Neural cell (in vitro differentiated cells): ENCODE measurements around the gene ENAH. TPM values are rescaled to one million over a fixed set of nuclear protein-coding genes. Genes with fewer than 3 reads are reported as not detected.

Experiments
- H2AFZ ChIP-seq: fragments of 200-600, 300-800 bp; sonication (generic), shearing (Covaris generic); 2 replicates; pipeline ENCODE4 v1.6.0; 2014; ENCODE audit warnings: low read depth, mild to moderate bottlenecking, antibody characterized with exemption, low read length, moderate library complexity
- H3F3A ChIP-seq: fragments of 200-600 bp; shearing (Covaris generic); 2 replicates; pipeline ENCODE4 v1.6.1; 2016; ENCODE audit warnings: mild to moderate bottlenecking, moderate library complexity, mixed read lengths, antibody characterized with exemption, low read length; ENCODE audit not compliant: insufficient read depth, poor library complexity, severe bottlenecking
- H3K27ac ChIP-seq: fragments of 200-600, 300-800 bp; sonication (generic), shearing (Covaris generic); 2 replicates; pipeline ENCODE4 v1.5.1; 2014; ENCODE audit warnings: mild to moderate bottlenecking, low read length, moderate library complexity
- H3K27me3 ChIP-seq: fragments of 300-800, 200-600 bp; sonication (generic), shearing (Covaris generic); 2 replicates; pipeline ENCODE4 v1.6.0; 2014; ENCODE audit warnings: mild to moderate bottlenecking, low read depth, low read length, moderate library complexity; ENCODE audit not compliant: insufficient read depth
- H3K36me3 ChIP-seq: fragments of 300-800, 200-600 bp; sonication (generic), shearing (Covaris generic); 2 replicates; pipeline ENCODE4 v1.5.1; 2014; ENCODE audit warnings: mild to moderate bottlenecking, antibody characterized with exemption, low read length, moderate library complexity; ENCODE audit not compliant: insufficient read depth
- H3K4me2 ChIP-seq: fragments of 300-800, 200-600 bp; sonication (generic), shearing (Covaris generic); 2 replicates; pipeline ENCODE4 v1.6.0; 2014; ENCODE audit warnings: mild to moderate bottlenecking, low read length
- H3K4me3 ChIP-seq: fragments of 300-800, 200-600 bp; sonication (generic), shearing (Covaris generic); 2 replicates; pipeline ENCODE4 v1.5.1; 2014; ENCODE audit warnings: mild to moderate bottlenecking, low read length, moderate library complexity
- H3K79me2 ChIP-seq: fragments of 200-600 bp; shearing (Covaris generic); replicated peaks from 2 replicates; pipeline ENCODE4 v1.6.0; 2014; ENCODE audit warnings: mild to moderate bottlenecking, low read length, moderate library complexity; ENCODE audit not compliant: insufficient read depth
- H3K9ac ChIP-seq: fragments of 300-800, 200-600 bp; sonication (generic), shearing (Covaris generic); 2 replicates; pipeline ENCODE4 v1.6.1; 2016; ENCODE audit warnings: mild to moderate bottlenecking, low read length, mixed read lengths
- H3K9me2 ChIP-seq: fragments of 200-600 bp; shearing (Covaris generic); 2 replicates; pipeline ENCODE4 v1.6.1; 2016; ENCODE audit warnings: mild to moderate bottlenecking, low read length, mixed read lengths; ENCODE audit not compliant: insufficient read depth
- H3K9me3 ChIP-seq: fragments of 200-600, 300-800 bp; sonication (generic), shearing (Covaris generic); 2 replicates; pipeline ENCODE4 v1.6.1; 2016; ENCODE audit warnings: mild to moderate bottlenecking, mixed run types, low read length, moderate library complexity, mixed read lengths
- H4K20me1 ChIP-seq: fragments of 200-600 bp; shearing (Covaris generic); 2 replicates; pipeline ENCODE4 v1.6.1; 2016; ENCODE audit warnings: mild to moderate bottlenecking, mixed run types; ENCODE audit not compliant: insufficient read depth
- CTCF ChIP-seq: fragments of 450-650 bp; IDR thresholded peaks from 2 replicates; pipeline ENCODE4 v1.5.1; 2014; ENCODE audit warnings: antibody characterized with exemption, mild to moderate bottlenecking, moderate library complexity; ENCODE audit not compliant: poor library complexity, severe bottlenecking
- EP300 ChIP-seq: fragments of 450-650 bp; conservative IDR thresholded peaks from 2 replicates; pipeline ENCODE4 v1.6.1; 2014; ENCODE audit warnings: antibody characterized with exemption, mild to moderate bottlenecking, moderate library complexity; ENCODE audit not compliant: poor library complexity, severe bottlenecking
- EZH2 ChIP-seq: fragments of 200-600, 300-800 bp; shearing (Covaris generic), sonication (generic); IDR thresholded peaks from 2 replicates; pipeline ENCODE4 v1.6.1; 2014; ENCODE audit warnings: antibody characterized with exemption, low read length, borderline replicate concordance, mild to moderate bottlenecking; ENCODE audit not compliant: insufficient read depth, poor library complexity, severe bottlenecking
- MXI1 ChIP-seq: fragments of 450-650 bp; conservative IDR thresholded peaks from 2 replicates; pipeline ENCODE4 v1.6.1; 2014; ENCODE audit warnings: antibody characterized with exemption, mild to moderate bottlenecking; ENCODE audit not compliant: poor library complexity, severe bottlenecking
- POLR2AphosphoS5 ChIP-seq: IDR thresholded peaks from 2 replicates; pipeline ENCODE4 v1.6.1; 2012
- RAD21 ChIP-seq: fragments of 450-650 bp; conservative IDR thresholded peaks from 2 replicates; pipeline ENCODE4 v1.6.1; 2014; ENCODE audit warnings: antibody characterized with exemption, mild to moderate bottlenecking, moderate library complexity
- REST ChIP-seq: IDR thresholded peaks from 2 replicates; pipeline ENCODE4 v1.6.1; 2012; ENCODE audit warnings: borderline replicate concordance
- SMC3 ChIP-seq: fragments of 450-650 bp; conservative IDR thresholded peaks from 2 replicates; pipeline ENCODE4 v1.6.1; 2014; ENCODE audit warnings: antibody characterized with exemption, mild to moderate bottlenecking, moderate library complexity; ENCODE audit not compliant: poor library complexity
- TAF1 ChIP-seq: IDR thresholded peaks from 2 replicates; pipeline ENCODE4 v1.6.1; 2012; ENCODE audit warnings: low read depth
- polyA plus RNA-seq: library from polyadenylated mRNA; depleted of rRNA; stranded (reverse); fragments of >200 nt; gene quantifications from 2 replicates; pipeline ENCODE4 v1.2.3, GENCODE V29; 2014

Gene ENAH
- polyA plus RNA-seq, 1 donor from 2014 or later: 58.4 TPM

GRCh38 chr1:225465793-225466517 lies 187.0 kb downstream of the ENAH start:
- no peak overlapping the region for H3K9ac ChIP-seq
- no peak overlapping the region for H3K4me2 ChIP-seq
- H3F3A ChIP-seq: no peaks in the 10 kb centered on the region
- H3K27me3 ChIP-seq: no peaks in the 10 kb centered on the region
- no peaks in the 10 kb centered on the region for H4K20me1 ChIP-seq
- TF ChIP-seq RAD21 (no peak), CTCF (no peak), TAF1 (no peak), EP300 (no peak), MXI1 (no peak), REST (no peak), SMC3 (no peak), POLR2AphosphoS5 (no peak), EZH2 (no peak)
- H3K9me2 ChIP-seq: no peaks in the 10 kb centered on the region
- no peaks in the 10 kb centered on the region for H3K9me3 ChIP-seq
- H3K79me2 ChIP-seq: no peaks in the 10 kb centered on the region
- no peak overlapping the region for H3K4me3 ChIP-seq
- H2AFZ ChIP-seq: no peak overlapping the region
- no peaks in the 10 kb centered on the region for H3K36me3 ChIP-seq
- H3K27ac ChIP-seq: no peak overlapping the region

- H4K20me1 ChIP-seq: no peaks in the 10 kb centered on the region
- H3K9ac ChIP-seq: peak overlapping the region; percentile 42
- TF ChIP-seq MXI1: no peak
- no peak for TF ChIP-seq RAD21
- no peak for TF ChIP-seq SMC3
- TF ChIP-seq TAF1: no peak
- no peak for TF ChIP-seq REST
- TF ChIP-seq CTCF: no peak
- TF ChIP-seq EP300: no peak
- TF ChIP-seq POLR2AphosphoS5: no peak
- TF ChIP-seq EZH2: no peak
- H3K4me2 ChIP-seq: peak overlapping the region; percentile 5
- H3K36me3 ChIP-seq: no peaks in the 10 kb centered on the region
- no peak overlapping the region for H2AFZ ChIP-seq
- H3F3A ChIP-seq: no peaks in the 10 kb centered on the region
- H3K9me2 ChIP-seq: no peaks in the 10 kb centered on the region
- peak overlapping the region; percentile 11 for H3K4me3 ChIP-seq
- no peaks in the 10 kb centered on the region for H3K79me2 ChIP-seq
- H3K27me3 ChIP-seq: no peaks in the 10 kb centered on the region
- peak overlapping the region; percentile 90 for H3K27ac ChIP-seq
- H3K9me3 ChIP-seq: no peaks in the 10 kb centered on the region
These were observed 187.8 kb downstream of the ENAH start for GRCh38 chr1:225464851-225465792.
